ENCODE measurements around the gene DAPL1.

DAPL1 gene

GRCh38 chr2:158778243-158778642 is 16.9 kb upstream of the DAPL1 start:
- peaks cover 0 to 62% (median 7%) of the 10 kb centered on the region in 4 donors for H3K4me1 ChIP-seq
- no peak for TF ChIP-seq CTCF (IDR thresholded peaks at IDR 0.05)

GRCh38 chr2:158779621-158780020 is 15.5 kb upstream of the DAPL1 start:
- intact Hi-C loops (cut with DNase I; ENCODE audit: low total_unique reads), result no loop called here
- Histone ChIP-seq H3K27ac (peak overlapping the region; percentile 37 to 41), H3K4me3 (no peak overlapping the region), H3K36me3 (no peaks in the 10 kb centered on the region), H3K4me1 (peaks cover 0 to 48% (median 5%) of the 10 kb centered on the region in 4 donors), H3K27me3 (no peaks in the 10 kb centered on the region), H3K9me3 (no peaks in the 10 kb centered on the region)
- TF ChIP-seq CTCF (IDR thresholded peaks at IDR 0.05), result no peak
- DNase-seq, result no peak

More at GRCh38 chr2:158778243-158778642, 16.9 kb upstream of the DAPL1 start:
- H3K36me3 ChIP-seq, result no peaks in the 10 kb centered on the region
- no peak for DNase-seq
- no peak overlapping the region for H3K4me3 ChIP-seq
- H3K9me3 ChIP-seq, result no peaks in the 10 kb centered on the region
- intact Hi-C loops (cut with DNase I; ENCODE audit: low total_unique reads), result no loop called here
- H3K27ac ChIP-seq, result no peak overlapping the region
- H3K27me3 ChIP-seq, result no peaks in the 10 kb centered on the region

- H3K27ac ChIP-seq, result no peak overlapping the region
- H3K4me3 ChIP-seq, result no peak overlapping the region
- H3K27me3 ChIP-seq, result no peaks in the 10 kb centered on the region
- no peaks in the 10 kb centered on the region for H3K9me3 ChIP-seq
- peaks cover 0 to 40% (median 5%) of the 10 kb centered on the region in 4 donors for H3K4me1 ChIP-seq
- no peak for DNase-seq
- H3K36me3 ChIP-seq, result no peaks in the 10 kb centered on the region
- intact Hi-C loops (cut with DNase I; ENCODE audit: low total_unique reads), result no loop called here
- no peak for TF ChIP-seq CTCF (IDR thresholded peaks at IDR 0.05)
Observed at GRCh38 chr2:158781353-158781961, 13.7 kb upstream of the DAPL1 start.

GRCh38 chr2:158782136-158782535 is 13.0 kb upstream of the DAPL1 start:
- Histone ChIP-seq H3K27ac (no peak overlapping the region), H3K27me3 (no peaks in the 10 kb centered on the region), H3K9me3 (peaks cover 0 to 2% (median under 1%) of the 10 kb centered on the region in 3 donors), H3K36me3 (no peaks in the 10 kb centered on the region), H3K4me3 (no peak overlapping the region), H3K4me1 (peaks cover 0 to 34% (median 5%) of the 10 kb centered on the region in 4 donors)
- no peak for TF ChIP-seq CTCF (IDR thresholded peaks at IDR 0.05)
- DNase-seq, result no peak
- intact Hi-C loops (cut with DNase I; ENCODE audit: low total_unique reads), result no loop called here

- Histone ChIP-seq H3K27me3 (no peaks in the 10 kb centered on the region), H3K4me3 (no peak overlapping the region), H3K36me3 (no peaks in the 10 kb centered on the region), H3K27ac (no peak overlapping the region), H3K4me1 (peaks cover 0 to 29% (median 5%) of the 10 kb centered on the region in 4 donors), H3K9me3 (peaks cover 0 to 6% (median 4%) of the 10 kb centered on the region in 3 donors)
- intact Hi-C loops (cut with DNase I; ENCODE audit: low total_unique reads), result no loop called here
- DNase-seq, result no peak
- TF ChIP-seq CTCF (IDR thresholded peaks at IDR 0.05), result no peak
Observed at GRCh38 chr2:158782616-158783015, 12.5 kb upstream of the DAPL1 start.

Measured in tibial artery (tissue), 4 donors.